CD4-positive, alpha-beta T cell treated with Interferon gamma for 1 hour (primary cell): ENCODE data around the gene TLR1.
A peak's percentile ranks its signal among the peaks of the same experiment; 100 is the strongest.
"Not testable (repeated sequence)": the region's sequence is repeated elsewhere in the genome, so short reads cannot be mapped to it uniquely, and the experiment has no call there.

Experiments used
- DNase-seq: peaks from one replicate; pipeline ENCODE4 v3.0.0-alpha.2; 2020

The TLR1 gene

DNA sequence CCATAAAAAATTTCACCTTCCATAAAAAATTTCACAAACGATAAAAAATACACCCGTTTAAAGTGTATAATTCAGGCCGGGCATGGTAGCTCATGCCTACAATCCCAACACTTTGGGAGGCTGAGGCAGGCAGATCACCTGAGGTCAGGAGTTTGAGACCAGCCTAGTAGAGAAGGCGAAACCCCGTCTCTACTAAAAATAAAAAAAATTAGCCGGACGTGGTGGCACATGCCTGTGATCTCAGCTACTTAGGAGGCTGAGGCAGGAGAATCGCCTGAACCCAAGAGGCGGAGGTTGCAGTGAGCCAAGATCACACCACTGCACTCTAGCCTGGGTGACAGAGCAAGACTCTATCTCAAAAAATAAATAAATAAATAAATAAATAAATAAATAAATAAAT lies 1.7 kb upstream of the TLR1 start:
- not testable (repeated sequence) for DNase-seq

GRCh38 chr4:38805530-38806145 lies 1.0 kb upstream of the TLR1 start:
- peak; percentile 55 for DNase-seq

DNA sequence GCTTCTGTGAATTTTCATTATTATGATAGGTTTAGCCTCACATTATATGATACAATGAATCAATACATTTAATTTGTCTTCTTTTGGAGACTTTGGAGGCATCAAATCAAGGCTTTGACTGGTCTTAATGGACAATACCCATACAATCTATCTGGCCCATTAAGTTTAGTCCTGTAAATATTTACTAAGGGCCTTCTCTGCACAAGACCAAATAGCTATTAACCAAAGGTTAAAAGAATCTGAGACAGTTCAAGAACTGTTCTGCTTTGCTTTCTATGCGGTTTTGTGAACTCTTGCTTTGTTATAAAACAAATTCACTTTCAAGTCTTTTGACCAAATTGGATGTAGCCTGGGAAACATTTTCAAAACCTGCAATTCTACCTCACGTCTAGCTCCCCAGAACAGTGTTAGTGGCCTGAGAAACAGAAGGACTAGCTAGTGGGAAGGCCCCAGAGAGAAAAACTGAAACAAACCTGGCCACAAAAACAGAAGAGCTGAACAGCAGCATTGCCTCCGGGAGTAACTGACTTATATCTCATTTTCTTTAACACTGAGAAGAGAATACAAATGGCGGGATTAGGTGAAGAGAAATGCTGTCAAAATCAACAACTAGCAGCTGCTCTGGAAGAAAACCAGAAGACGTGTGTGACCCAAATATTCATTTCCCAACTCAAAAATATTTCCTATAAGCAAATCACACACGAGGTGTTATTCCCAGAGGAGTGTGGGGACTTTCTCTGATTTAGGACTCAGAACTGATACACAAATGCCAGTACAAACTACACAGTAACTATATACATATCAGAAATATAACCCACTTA lies 548 bp downstream of the TLR1 start:
- DNase-seq = no peak

- DNase-seq = no peak
These were observed 1.8 kb downstream of the TLR1 start for GRCh38 chr4:38802561-38803355.

- no peak for DNase-seq
These were observed 3.6 kb downstream of the TLR1 start for GRCh38 chr4:38800961-38801450.

GRCh38 chr4:38800366-38800765 lies 4.2 kb downstream of the TLR1 start:
- DNase-seq = no peak

GRCh38 chr4:38795087-38795486 lies 9.5 kb downstream of the TLR1 start:
- no peak for DNase-seq

- no peak for DNase-seq
These were observed 10.5 kb downstream of the TLR1 start for GRCh38 chr4:38794051-38794450.

- peak; percentile 34 for DNase-seq
These were observed 13.6 kb downstream of the TLR1 start for GRCh38 chr4:38791010-38791409.

DNA sequence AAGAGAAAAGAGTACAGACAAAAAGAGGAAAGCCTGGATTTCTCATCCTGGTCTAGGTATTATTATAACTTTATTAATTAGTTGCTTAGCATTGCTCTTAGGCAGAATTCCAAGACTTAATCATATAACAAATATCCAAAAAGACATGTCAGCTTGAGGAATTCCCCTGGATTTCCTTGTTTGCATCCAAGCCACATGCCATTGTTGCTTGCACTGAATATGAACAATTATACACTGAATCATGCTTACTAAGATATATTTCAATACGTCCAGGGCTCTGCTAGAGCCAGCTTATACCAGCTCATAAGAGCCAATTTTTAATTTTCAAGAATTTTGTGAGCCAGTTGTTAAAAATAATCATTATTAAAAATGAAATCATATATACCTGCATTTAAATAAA lies 16.3 kb downstream of the TLR1 start:
- no peak for DNase-seq

DNA sequence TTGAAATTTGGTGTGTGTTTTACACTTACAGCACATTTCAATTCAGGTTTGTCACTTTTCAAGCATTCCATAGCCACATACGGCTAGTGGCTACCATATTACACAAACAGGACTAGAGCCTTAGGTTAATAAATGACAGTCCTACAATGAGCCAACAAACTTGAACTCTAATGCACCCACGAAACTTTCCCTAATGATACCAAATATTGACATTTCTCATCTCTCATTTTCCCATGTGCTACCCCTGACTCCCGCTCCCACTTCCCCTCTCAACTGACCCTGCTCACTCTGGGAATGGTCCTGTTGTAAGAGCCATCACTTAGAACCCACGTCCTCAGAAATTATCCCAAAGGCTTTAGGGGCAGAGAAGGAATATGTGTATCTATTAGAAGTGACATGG lies 16.9 kb downstream of the TLR1 start:
- DNase-seq = no peak

- peak; percentile 54 for DNase-seq
These were observed 18.6 kb downstream of the TLR1 start for GRCh38 chr4:38785901-38786402.

GRCh38 chr4:38785041-38785790 lies 19.4 kb downstream of the TLR1 start:
- no peak for DNase-seq

GRCh38 chr4:38784141-38784540 lies 20.4 kb downstream of the TLR1 start:
- DNase-seq = no peak

GRCh38 chr4:38783109-38783460 lies 21.5 kb downstream of the TLR1 start:
- no peak for DNase-seq

- peak; percentile 51 for DNase-seq
These were observed 22.0 kb downstream of the TLR1 start, which contains the start of gene TLR10 for GRCh38 chr4:38782452-38783108. TLR10 (minus strand) TSS chr4:38782990; CDS start chr4:38775590, 7,400 bp downstream.

- no peak for DNase-seq
These were observed 22.7 kb downstream of the TLR1 start for GRCh38 chr4:38781854-38782261.

GRCh38 chr4:38780833-38781484 lies 23.6 kb downstream of the TLR1 start:
- no peak for DNase-seq

DNA sequence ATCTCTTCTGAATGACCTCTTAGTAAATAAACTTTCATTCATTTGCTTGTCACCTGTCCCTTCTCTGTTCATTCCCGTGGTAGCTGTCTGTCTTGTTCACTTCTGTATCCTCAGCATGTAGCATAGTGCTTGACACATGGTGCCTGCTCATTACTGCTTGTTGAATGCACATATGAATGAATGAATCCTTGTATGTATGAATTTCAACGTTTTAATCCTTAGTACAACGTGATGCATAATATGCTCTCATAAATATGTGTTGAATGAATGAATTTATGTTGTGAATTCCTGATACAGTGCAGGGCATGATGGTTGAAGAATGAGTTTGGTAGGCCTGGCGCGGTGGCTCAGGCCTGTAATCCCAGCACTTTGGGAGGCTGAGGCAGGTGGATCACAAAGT lies 24.8 kb downstream of the TLR1 start:
- no peak for DNase-seq

DNA sequence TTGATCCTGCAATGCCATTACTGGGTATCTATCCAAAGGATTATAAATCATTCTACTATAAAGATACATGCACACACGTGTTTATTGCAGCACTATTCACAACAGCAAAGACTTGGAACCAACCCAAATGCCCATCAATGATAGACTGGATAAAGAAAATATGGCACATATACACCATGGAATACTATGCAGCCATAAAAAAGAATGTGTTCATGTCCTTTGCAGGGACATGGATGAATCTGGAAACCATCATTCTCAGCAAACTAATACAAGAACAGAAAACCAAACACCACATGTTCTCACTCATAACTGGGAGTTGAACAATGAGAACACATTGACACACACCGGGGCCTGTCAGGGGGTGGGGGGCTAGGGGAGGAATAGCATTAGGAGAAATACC lies 26.7 kb downstream of the TLR1 start:
- DNase-seq = not testable (repeated sequence)

- DNase-seq = no peak
These were observed 29.3 kb downstream of the TLR1 start for GRCh38 chr4:38775326-38775725.
